HepG2 (cell line): Measurements from ENCODE around the gene GIMAP8. TPM values are rescaled to one million over a fixed set of nuclear protein-coding genes. Genes with fewer than 3 reads are reported as not detected.

Experiments used
- ARID2 ChIP-seq: sonication (generic); formaldehyde crosslinking; IDR thresholded peaks from 2 replicates; pipeline ENCODE4 v1.8.1; 2022; ENCODE audit warnings: mild to moderate bottlenecking, missing genetic modification reagents, borderline replicate concordance
- BHLHE40 ChIP-seq: IDR thresholded peaks from 2 replicates; pipeline ENCODE4 v1.6.1; 2011; ENCODE audit warnings: low read length, improper control_type of control experiment
- BRCA1 ChIP-seq: sonication (generic); formaldehyde crosslinking; IDR thresholded peaks from 2 replicates; pipeline ENCODE4 v1.4.0; 2020; ENCODE audit warnings: missing genetic modification reagents
- BRF2 ChIP-seq: sonication (generic); formaldehyde crosslinking; IDR thresholded peaks from 2 replicates; pipeline ENCODE4 v1.8.1; 2022; ENCODE audit warnings: mild to moderate bottlenecking, missing genetic modification reagents
- CBFB ChIP-seq: sonication (generic); formaldehyde crosslinking; IDR thresholded peaks from 2 replicates; pipeline ENCODE4 v1.4.0; 2020; ENCODE audit warnings: missing genetic modification reagents
- GPN1 ChIP-seq: sonication (generic); formaldehyde crosslinking; IDR thresholded peaks from 2 replicates; pipeline ENCODE4 v1.5.1; 2020; ENCODE audit warnings: missing genetic modification reagents, borderline replicate concordance
- IKZF4 ChIP-seq: sonication (generic); formaldehyde crosslinking; IDR thresholded peaks from 2 replicates; pipeline ENCODE4 v1.5.1; 2020; ENCODE audit warnings: borderline replicate concordance, mild to moderate bottlenecking, low read depth, missing genetic modification reagents; ENCODE audit errors: not compliant biosample characterization
- ISX ChIP-seq: sonication (generic); formaldehyde crosslinking; conservative IDR thresholded peaks from 2 replicates; pipeline ENCODE4 v1.5.0; 2020; ENCODE audit warnings: missing genetic modification reagents
- JUND ChIP-seq: sonication (generic); formaldehyde crosslinking; IDR thresholded peaks from 2 replicates; pipeline ENCODE4 v1.8.0; 2022; ENCODE audit warnings: mild to moderate bottlenecking, missing genetic modification reagents
- KDM3A ChIP-seq: IDR thresholded peaks from 2 replicates; pipeline ENCODE4 v1.6.1; 2018; ENCODE audit warnings: low read depth, missing compliant biosample characterization
- LCORL ChIP-seq, 2 experiments: fragments of 450-650 bp in 1 of 2; sonication (generic) in 1 of 2; formaldehyde crosslinking in 1 of 2; IDR thresholded peaks; 2 replicates each; pipeline versions ENCODE4 v1.5.0 to v1.6.1; 2017 to 2020; ENCODE audit warnings: antibody characterized with exemption in 1 of 2, missing genetic modification reagents in 1 of 2
- MEF2D ChIP-seq: sonication (generic); formaldehyde crosslinking; IDR thresholded peaks from 2 replicates; pipeline ENCODE4 v1.5.1; 2020; ENCODE audit warnings: mild to moderate bottlenecking, missing genetic modification reagents
- NFE2L1 ChIP-seq: sonication (generic); formaldehyde crosslinking; IDR thresholded peaks from 2 replicates; pipeline ENCODE4 v1.4.0; 2020; ENCODE audit warnings: missing genetic modification reagents, mild to moderate bottlenecking, borderline replicate concordance
- PAF1 ChIP-seq: IDR thresholded peaks from 2 replicates; pipeline ENCODE4 v1.6.1; 2016; ENCODE audit warnings: missing genetic modification reagents, missing compliant biosample characterization
- RBM22 ChIP-seq: fragments of 200-400 bp; formaldehyde crosslinking; optimal IDR thresholded peaks from 2 replicates; pipeline ENCODE3; 2017; ENCODE audit warnings: mild to moderate bottlenecking, low read length, moderate library complexity
- SMARCC2 ChIP-seq: fragments of 450-650 bp; IDR thresholded peaks from 2 replicates; pipeline ENCODE4 v1.6.1; 2017; ENCODE audit warnings: antibody characterized with exemption, mild to moderate bottlenecking
- TP53 ChIP-seq: sonication (generic); formaldehyde crosslinking; conservative IDR thresholded peaks from 2 replicates; pipeline ENCODE4 v1.4.0; 2020; ENCODE audit warnings: missing genetic modification reagents
- ZBTB7A ChIP-seq: sonication (generic); formaldehyde crosslinking; IDR thresholded peaks from 2 replicates; pipeline ENCODE4 v1.8.0; 2022; ENCODE audit warnings: mild to moderate bottlenecking, missing genetic modification reagents
- ZNF276 ChIP-seq: sonication (generic); formaldehyde crosslinking; IDR thresholded peaks from 2 replicates; pipeline ENCODE4 v1.4.0; 2020; ENCODE audit warnings: mild to moderate bottlenecking, low read depth, missing genetic modification reagents
- ZNF432 ChIP-seq: sonication (generic); formaldehyde crosslinking; IDR thresholded peaks from 2 replicates; pipeline ENCODE4 v1.5.0; 2020; ENCODE audit warnings: missing genetic modification reagents, mild to moderate bottlenecking, borderline replicate concordance
- ZNF451 ChIP-seq: sonication (generic); formaldehyde crosslinking; IDR thresholded peaks from 2 replicates; pipeline ENCODE4 v1.5.0; 2020; ENCODE audit warnings: mild to moderate bottlenecking, missing genetic modification reagents
- ZNF530 ChIP-seq: sonication (generic); formaldehyde crosslinking; IDR thresholded peaks from 2 replicates; pipeline ENCODE4 v1.5.0; 2020; ENCODE audit warnings: low read depth, mild to moderate bottlenecking, missing genetic modification reagents
- polyA plus RNA-seq, 8 experiments: library from polyadenylated mRNA; depleted of rRNA in 3 of 8; stranded (reverse) in 7 of 8; unstranded in 1 of 8; fragments of >200 nt; fragmentation: Illumina TruSeq in 4 of 8; extraction: Trizol in 4 of 8; gene quantifications; 2 replicates each; pipeline versions ENCODE4 v1.2.1 to v1.2.3, GENCODE V29; 2011 to 2016; ENCODE audit warnings: low read depth in 4 of 8, missing spikeins in 1 of 8, mixed read lengths in 1 of 8; ENCODE audit not compliant: insufficient read depth in 1 of 8
- total RNA-seq, 5 experiments: library from RNA; depleted of rRNA; stranded (reverse); fragments of >200 nt; fragmentation: Illumina TruSeq; extraction: Trizol; gene quantifications; 2 replicates each; pipeline ENCODE4 v1.2.3, GENCODE V29; 2016; ENCODE audit warnings: low read depth in 1 of 5
- TF ChIP-seq, protein P1 (sequence below): sonication (generic); formaldehyde crosslinking; IDR thresholded peaks from 2 replicates; pipeline ENCODE4 v1.4.0; 2020; ENCODE audit warnings: missing genetic modification reagents, mild to moderate bottlenecking, borderline replicate concordance
- TF ChIP-seq, protein P2 (sequence below): sonication (generic); formaldehyde crosslinking; IDR thresholded peaks from 2 replicates; pipeline ENCODE4 v1.5.0; 2020; ENCODE audit warnings: mild to moderate bottlenecking, low read depth, missing genetic modification reagents, borderline replicate concordance

Gene GIMAP8
- total and polyA plus RNA-seq, 2 of the 13 experiments (the other 11 are each of a cell fraction or from before 2014, with no cell fraction given): not detected

GRCh38 chr7:150404805-150405583, 45.4 kb upstream of the GIMAP8 start (continued):
- TF ChIP-seq, protein P1, sequence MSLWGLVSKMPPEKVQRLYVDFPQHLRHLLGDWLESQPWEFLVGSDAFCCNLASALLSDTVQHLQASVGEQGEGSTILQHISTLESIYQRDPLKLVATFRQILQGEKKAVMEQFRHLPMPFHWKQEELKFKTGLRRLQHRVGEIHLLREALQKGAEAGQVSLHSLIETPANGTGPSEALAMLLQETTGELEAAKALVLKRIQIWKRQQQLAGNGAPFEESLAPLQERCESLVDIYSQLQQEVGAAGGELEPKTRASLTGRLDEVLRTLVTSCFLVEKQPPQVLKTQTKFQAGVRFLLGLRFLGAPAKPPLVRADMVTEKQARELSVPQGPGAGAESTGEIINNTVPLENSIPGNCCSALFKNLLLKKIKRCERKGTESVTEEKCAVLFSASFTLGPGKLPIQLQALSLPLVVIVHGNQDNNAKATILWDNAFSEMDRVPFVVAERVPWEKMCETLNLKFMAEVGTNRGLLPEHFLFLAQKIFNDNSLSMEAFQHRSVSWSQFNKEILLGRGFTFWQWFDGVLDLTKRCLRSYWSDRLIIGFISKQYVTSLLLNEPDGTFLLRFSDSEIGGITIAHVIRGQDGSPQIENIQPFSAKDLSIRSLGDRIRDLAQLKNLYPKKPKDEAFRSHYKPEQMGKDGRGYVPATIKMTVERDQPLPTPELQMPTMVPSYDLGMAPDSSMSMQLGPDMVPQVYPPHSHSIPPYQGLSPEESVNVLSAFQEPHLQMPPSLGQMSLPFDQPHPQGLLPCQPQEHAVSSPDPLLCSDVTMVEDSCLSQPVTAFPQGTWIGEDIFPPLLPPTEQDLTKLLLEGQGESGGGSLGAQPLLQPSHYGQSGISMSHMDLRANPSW (CRISPR knock-in tag): no peak
- 0 out of 2 replicates have a peak, but pooled peaks have one; percentile 64 for TF ChIP-seq ISX (CRISPR knock-in tag)
- TF ChIP-seq PAF1 (CRISPR knock-in tag): no peak
- no peak for TF ChIP-seq RBM22
- TF ChIP-seq IKZF4 (CRISPR knock-in tag): no peak
- no peak for TF ChIP-seq BRCA1 (CRISPR knock-in tag)
- TF ChIP-seq SMARCC2: no peak
- peak; percentile 49 for TF ChIP-seq BHLHE40
- no peak for TF ChIP-seq TP53
- no peak; the same call in 1 of the 2 replicates for TF ChIP-seq ZNF276
- no peak for TF ChIP-seq GPN1 (CRISPR knock-in tag)
- no peak for TF ChIP-seq ZNF432 (CRISPR knock-in tag)
- TF ChIP-seq ZNF451: 0 out of 2 replicates have a peak, but pooled peaks have one; percentile 39
- TF ChIP-seq ZNF530 (CRISPR knock-in tag): no peak
- TF ChIP-seq, protein P2, sequence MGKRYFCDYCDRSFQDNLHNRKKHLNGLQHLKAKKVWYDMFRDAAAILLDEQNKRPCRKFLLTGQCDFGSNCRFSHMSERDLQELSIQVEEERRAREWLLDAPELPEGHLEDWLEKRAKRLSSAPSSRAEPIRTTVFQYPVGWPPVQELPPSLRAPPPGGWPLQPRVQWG: no peak
- no peak for TF ChIP-seq NFE2L1 (CRISPR knock-in tag)
- peak; percentile 61; the same call in 1 of the 2 replicates for TF ChIP-seq BRF2 (CRISPR knock-in tag)
- TF ChIP-seq ARID2: peak; percentile 79; the same call in 1 of the 2 replicates
- TF ChIP-seq JUND (CRISPR knock-in tag): no peak
- TF ChIP-seq KDM3A (CRISPR knock-in tag): peak; percentile 39; the same call in 1 of the 2 replicates
- peak; percentile 64; the same call in 1 of the 2 replicates for TF ChIP-seq CBFB (CRISPR knock-in tag)
- peak; percentile 29; the same call in 1 of the 2 replicates for TF ChIP-seq ZBTB7A (CRISPR knock-in tag)
- no peak for TF ChIP-seq MEF2D (CRISPR knock-in tag)
- no peak for TF ChIP-seq LCORL (IDR thresholded peaks at IDR 0.05)
- TF ChIP-seq LCORL (CRISPR knock-in tag; IDR thresholded peaks at IDR 0.05): peak; percentile 30; the same call in 1 of the 2 replicates
